Right ventricle myocardium inferior (tissue), 1 donor: ENCODE data around the gene BMP7. TPM values are rescaled to one million over a fixed set of nuclear protein-coding genes. Genes with fewer than 3 reads are reported as not detected.
"Not testable (repeated sequence)": the region's sequence is repeated elsewhere in the genome, so short reads cannot be mapped to it uniquely, and the experiment has no call there.

Source experiments
- ATAC-seq: fragments of 200-7000 bp; cut with Tn5 transposase; one replicate; pipeline ENCODE4 v1.9.1; 2020; ENCODE audit warnings: mild to moderate bottlenecking, moderate library complexity
- DNase-seq: peaks from one replicate; pipeline ENCODE4 v3.0.0; 2021; ENCODE audit errors: missing footprints
- intact Hi-C: fragments of 100-400 bp; cut with DNase I; formaldehyde crosslinking; loops from one replicate; pipeline ENCODE4 v1.11.0; 2022
- total RNA-seq: library from RNA; stranded (reverse); fragmentation: NEBNext Ultra II Directional; extraction: Animal tissue kit (Norgen Biotek cat#: 25700); gene quantifications from one replicate; pipeline ENCODE4 v1.2.1, GENCODE V29; 2021
- donor health status: DM: no; HTN: yes; CAD: no; lungs with severe emphysema.

BMP7 gene
- total RNA-seq, 1 donor from 2014 or later, result 27.2 TPM

DNA sequence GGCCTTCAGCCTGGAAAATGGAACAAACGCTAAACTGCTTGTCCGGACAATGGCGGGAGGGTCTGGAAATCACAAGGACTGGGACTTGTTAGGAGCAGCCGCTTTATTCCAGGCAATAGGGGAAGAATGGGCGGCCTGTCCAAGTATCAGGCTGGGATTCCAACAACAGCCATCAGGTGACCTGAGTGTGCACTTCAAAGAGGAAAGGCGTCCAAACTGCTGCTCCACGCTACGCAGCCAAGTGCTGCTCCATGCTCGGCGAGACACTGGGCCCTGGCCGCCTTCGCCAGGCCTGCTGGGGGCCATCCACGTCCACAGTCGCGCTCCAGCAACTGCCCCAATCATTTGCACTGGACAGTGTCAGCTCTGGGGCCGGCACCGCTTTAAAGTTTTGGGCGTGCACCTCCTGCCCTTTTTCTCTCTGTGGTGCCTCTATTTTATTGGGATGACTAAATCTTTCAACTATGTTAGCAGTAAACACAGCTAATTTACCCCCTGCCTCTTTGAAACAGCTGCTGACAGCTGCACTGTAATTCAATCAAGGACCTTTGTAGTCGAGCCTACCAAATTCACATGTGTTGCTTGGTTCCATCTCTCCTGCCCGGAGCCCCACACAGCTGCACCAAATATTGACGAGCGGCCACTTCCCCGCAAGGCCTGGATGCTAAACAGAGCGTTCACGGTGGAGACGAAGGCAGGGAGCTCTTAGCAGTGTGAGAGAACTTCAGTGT, 98.3 kb downstream of the BMP7 start:
- DNase-seq (no peak), ATAC-seq (peak; percentile 82)
- intact Hi-C loops, result no loop called here

DNA sequence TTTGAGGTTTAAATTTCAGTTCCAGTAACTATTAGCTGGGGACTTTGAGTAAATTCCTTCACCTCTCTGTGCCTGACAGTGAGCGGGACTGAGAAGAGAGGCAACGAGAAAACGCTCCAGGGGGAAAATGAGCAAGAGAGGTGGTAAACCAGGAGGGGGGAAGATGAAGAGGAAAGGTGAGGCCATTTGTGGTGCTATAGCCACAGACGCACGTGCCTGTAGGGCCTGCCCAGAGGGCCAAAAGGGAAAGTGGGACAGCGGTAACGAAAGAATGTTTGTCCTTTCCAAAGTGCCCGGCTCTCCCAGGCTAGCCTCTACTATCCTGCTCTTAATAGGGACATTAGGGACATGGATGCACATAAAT, 99.2 kb downstream of the BMP7 start:
- ATAC-seq (no peak), DNase-seq (no peak)
- intact Hi-C loops, result no loop called here

DNA sequence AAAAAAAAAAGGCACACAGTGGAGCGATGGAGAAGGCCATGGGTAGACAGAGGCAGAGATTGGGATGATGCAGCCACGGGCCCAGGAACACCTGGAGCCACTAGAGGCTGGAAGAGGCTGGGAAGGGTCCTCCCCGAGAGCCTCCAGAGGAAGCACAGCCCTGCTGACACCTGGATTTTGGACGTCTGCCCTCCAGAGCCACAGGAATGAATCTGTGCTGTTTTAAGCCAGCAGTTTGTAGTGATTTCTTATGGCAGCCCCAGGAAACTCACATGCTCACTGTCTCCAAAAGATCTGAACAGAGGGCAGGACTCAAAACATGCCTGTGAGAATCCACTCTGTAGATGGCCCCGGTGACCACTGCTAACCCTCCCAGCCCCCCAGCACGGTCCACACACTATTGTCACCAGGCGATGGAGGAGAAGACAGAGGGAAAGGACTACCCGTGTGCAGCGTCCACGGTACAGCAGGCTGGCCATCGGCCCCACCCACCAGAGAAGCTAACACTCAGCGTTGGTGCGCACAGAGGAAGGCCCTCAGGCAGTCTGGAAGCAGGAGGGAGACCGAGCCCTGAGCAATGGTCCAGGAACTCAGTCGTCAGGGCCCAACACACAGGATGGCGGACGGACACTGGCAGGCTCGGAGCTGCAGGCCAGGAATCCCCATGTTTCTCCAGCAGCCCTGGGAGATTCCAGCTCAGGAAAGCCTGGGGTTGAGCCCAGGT, 99.7 kb downstream of the BMP7 start:
- DNase-seq (no peak), ATAC-seq (no peak)
- intact Hi-C loops, result no loop called here

DNA sequence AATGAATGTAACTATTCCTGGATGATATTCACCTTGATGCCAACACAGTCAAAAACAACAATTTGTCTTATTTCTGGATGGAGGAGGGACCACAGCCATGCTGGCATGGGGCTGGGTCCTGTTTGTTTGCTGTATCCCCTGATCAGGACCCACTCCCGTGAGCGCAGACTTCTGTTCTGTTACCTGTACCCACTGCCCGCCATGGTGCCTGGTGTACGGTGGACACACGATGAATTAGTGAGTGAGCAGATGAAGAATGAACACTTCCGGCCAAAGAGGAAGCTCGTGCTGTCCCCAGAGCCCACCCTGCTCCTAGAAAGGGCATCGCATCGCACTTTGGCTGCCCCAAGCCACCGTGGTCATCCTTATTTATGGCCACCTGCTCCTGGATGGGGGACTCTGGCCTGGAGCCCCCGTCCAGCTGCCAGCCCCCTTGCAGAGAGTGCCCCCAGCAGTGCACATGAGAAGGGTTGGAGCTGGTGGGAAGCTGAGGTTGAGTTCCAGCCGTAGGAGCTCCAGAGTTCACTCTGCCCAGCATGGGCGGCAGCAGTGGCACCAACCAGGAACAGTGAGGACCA, 100.9 kb downstream of the BMP7 start:
- no peak for DNase-seq
- intact Hi-C loops, result no loop called here
- no peak for ATAC-seq

DNA sequence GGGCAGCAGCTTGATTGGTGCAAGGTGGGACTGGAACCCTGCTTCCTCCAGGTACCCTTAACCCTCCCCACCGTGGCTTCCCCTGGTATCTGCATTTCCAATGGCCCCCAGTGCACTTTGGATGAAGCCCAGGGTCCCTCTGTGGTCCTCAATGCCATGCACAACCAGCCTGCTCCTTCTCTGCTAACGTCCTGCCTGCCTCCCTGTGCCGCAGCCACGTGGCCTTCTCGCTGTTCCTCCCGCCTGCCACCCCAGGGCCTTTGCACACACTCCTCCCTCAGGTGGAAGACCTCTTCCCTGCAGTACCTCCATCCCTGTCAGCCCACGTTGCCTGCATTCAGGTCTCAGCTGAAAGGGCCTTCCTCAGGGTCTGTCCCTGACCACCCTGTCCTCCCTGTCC, 101.6 kb downstream of the BMP7 start:
- intact Hi-C loops, result loop anchor here (5.0 kb wide), 1 partner anchor 73 kb away; no protein-coding TSS in a partner anchor
- no peak for DNase-seq
- ATAC-seq, result no peak

DNA sequence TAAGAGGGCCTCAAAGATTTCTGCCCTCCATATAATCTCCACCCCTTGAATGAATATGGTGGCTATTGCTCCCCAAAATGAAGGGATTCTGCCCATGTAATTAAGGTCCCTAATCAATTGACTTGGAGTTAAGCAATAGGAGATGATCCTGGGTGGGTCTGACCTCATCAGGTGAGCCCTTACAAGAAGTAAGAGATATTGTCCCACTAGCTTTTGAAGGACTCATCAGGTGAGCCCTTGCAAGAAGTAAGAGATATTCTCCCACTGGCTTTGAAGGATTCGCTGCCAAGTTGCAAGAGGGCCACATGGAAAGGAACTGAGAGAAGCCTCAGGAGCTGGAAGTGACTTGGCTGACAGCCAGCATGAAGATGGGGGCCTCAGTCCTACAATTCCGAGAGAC, 103.4 kb downstream of the BMP7 start:
- intact Hi-C loops, result loop anchor here (2.0 to 5.0 kb wide), 2 partner anchors 71 to 98 kb away; no protein-coding TSS in a partner anchor
- no peak for ATAC-seq
- DNase-seq, result no peak

DNA sequence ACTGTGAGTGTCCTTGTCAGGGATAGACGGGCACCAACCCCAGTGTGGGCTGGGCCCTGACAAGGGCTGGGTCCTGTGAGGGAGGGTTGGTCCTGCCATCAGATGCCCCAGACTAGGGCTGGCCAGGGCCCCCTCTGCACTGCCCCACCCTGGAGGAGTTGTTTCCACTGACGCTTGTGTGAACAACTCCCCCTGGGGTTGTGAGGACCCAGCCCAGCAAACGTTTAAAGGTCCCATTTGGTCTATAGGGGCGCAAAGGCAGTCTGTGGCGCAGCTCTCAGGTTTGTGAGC, 104.1 kb downstream of the BMP7 start:
- ATAC-seq (peak; percentile 83), DNase-seq (no peak)
- intact Hi-C loops, result loop anchor here (2.0 to 5.0 kb wide), 2 partner anchors 70 to 98 kb away; no protein-coding TSS in a partner anchor

DNA sequence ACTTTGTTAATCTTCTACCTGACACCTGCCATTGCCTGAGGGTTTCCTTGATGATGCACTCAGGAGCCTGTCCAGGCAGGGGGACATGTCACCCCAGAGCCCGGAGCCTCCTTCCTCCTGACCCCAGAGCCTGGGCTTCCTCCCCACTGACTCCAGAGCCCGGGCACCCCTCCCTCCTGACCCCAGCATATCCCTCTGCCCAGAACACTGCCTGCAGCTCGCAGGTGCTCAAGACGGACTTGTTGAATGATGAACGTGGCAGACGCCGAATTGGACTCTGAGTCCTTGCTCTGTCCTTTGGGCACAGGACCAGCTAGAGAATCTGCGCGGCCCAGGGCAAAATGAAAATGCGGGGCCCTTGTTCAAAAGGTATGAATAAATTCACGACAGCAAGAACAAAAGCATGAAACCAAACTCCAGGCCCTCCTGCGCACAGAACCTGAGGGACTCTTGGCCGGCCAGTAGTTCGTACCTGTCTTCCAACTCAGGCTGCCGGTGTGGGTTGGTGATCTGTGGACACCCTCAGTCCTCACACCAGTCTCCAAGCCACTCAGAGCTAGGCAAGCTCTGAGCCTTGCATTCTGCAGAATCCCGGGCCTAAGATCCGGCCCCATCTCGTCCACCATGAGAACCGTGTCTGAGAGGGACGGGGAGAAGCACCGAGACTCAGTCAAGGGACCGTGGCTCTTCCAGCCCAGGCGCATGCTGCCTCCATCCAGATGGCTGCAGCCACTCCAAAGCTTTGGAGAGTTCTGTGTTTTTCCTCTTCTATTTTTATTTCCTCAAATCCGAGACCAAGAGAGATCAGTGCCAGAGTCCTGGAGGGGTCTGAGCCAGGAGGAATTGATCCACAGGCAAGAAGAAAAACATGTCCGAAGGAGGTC, 104.7 kb downstream of the BMP7 start:
- ATAC-seq (peak; percentile 51), DNase-seq (no peak)
- intact Hi-C loops, result loop anchor here (2.0 to 5.0 kb wide), 2 partner anchors 69 to 99 kb away; no protein-coding TSS in a partner anchor

DNA sequence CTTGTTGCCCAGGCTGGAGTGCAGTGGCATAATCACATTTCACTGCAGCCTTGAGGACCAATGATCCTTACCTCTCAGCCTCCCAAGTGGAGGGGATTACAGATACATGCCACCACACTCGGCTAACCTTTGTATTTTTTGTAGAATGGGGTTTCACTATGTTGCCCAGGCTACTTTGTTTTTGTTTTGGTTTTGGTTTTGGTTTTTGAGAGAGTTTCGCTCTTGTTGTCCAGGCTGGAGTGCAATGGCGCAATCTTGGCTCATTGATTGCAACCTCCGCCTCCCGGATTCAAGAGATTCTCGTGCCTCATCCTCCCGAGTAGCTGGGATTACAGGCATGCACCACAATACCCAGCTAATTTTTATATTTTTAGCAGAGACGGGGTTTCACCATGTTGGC, 105.5 kb downstream of the BMP7 start:
- ATAC-seq (no peak), DNase-seq (no peak)
- intact Hi-C loops, result loop anchor here (5.0 kb wide), 1 partner anchor 69 kb away; no protein-coding TSS in a partner anchor

DNA sequence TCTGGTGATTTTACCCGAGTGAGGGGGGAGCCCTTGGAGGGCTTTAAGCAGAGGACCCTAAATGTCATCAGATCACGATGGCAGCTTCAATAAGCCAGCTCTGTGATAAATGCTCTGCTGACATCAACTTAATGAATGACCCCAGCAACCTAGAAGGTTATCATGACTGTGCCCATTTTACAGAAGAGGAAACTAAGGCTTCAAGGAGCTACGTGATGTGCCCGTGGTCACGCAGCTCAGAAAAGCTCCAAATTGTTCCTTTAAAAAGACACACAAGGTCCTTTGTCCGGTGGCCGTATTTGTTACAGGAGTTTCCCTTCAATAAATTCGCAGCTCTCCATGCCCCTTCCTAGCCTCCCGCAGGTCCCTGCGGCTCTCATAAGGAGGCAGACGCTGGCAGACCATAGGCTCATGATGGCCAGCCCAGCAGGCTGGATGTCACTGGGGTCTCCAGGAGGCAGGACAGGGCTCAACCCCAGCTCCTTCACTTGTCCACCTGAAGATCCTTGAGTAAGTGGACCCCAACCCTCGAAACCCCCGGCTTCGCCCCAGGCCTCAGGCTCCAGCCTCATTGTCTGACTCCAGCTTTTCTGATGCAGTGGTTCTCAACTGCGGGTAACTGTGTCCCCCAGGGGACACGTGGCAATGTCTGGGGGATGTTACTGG, 106.4 kb downstream of the BMP7 start:
- intact Hi-C loops, result loop anchor here (5.0 kb wide), 1 partner anchor 68 kb away; no protein-coding TSS in a partner anchor
- no peak for ATAC-seq

DNA sequence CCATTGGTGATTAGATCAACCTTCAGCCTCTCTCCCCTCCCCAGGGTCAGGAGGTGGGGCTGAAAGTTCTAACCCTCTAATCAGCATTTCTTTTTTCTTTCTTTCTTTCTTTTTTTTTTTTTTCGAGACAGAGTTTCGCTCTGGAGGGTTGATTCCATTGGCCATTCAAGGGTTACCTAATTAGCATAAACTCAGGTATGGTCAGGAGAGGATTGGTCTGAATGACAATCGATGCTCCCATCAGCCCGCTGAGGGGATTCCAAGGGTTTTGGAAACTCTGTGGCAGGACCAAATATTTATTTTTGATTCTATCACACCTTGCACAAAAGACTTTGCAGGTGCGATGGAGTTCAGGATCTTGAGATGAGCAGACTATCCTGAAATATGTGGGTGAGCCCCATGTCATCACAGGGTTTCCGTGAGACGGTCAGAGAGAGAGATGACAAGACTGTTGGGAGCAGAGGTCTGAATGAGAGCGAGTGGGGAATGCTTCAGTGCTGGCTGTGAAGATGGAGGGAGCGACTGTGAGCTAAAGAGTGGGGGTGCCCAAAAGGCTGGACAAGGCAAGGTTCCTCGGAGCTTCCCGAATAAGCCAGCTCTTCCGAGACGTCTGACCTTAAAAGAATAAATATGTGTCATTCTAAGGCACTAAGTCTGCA, 107.1 kb downstream of the BMP7 start:
- DNase-seq (no peak), ATAC-seq (no peak)
- intact Hi-C loops, result no loop called here

More for the DNA sequence above, 106.4 kb downstream of the BMP7 start:
- DNase-seq, result no peak

DNA sequence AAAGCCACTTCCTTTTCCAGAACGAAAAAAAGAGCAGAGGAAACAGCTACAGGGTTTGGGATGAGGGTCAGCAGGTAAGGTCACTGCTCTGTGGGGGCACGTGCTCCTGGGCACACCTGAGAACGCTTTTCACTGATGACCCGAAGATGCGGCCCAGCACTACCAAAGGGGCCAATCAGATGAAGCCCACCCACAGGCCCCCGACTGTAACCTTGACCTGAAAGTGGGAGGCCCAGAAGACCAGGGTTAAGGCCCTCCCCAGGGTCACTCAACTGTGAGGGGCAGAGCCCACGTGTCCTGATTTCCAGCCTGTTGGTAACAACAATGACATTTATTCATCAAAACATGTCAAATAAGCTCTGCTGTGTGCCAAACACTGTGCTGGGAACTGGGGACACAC, 108.0 kb downstream of the BMP7 start:
- ATAC-seq (no peak), DNase-seq (no peak)
- intact Hi-C loops, result no loop called here

DNA sequence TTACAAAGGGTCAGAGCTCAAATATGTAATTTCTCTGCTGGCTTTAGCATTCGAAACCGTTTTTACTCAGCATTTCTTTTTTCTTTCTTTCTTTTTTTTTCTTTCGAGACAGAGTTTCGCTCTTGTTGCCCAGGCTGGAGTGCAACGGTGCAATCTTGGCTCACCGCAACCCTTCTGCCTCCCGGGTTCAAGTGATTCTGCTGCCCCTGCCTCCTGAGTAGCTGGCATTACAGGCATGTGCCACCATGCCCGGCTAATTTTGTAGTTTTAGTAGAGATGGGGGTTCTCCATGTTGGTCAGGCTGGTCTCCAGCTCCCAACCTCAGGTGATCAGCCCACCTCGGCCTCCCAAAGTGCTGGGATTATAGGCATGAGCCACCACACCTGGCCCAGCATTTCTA, 108.7 kb downstream of the BMP7 start:
- DNase-seq, intact Hi-C loops: not testable (repeated sequence)

DNA sequence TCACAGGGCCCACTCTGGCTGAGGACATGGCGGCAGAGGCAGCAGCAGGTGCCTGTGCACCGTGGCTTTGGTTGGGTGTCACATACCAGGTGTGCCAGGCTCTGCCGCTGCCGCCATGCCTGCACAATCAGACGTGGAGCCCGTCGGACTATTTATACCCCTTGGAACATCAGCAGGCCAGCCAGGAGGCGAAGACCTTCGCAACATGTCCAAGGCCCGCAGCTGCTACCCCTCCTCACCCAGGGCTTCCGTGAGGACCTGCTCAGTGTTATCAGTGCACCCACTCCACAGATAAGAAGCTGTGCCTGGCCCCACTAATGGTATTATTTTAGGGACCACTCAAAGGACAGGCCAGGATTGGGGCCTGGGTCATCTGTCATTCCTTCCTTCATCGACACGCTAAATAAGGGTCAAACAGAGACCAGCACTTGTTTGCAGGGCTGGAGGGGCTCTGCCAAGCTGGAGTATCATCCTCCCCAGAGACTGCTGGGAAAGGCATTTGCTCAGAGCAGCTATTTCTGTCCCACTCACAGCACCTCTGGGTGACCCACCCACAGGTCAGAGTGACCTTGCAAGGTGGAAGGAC, 109.2 kb downstream of the BMP7 start:
- intact Hi-C loops, result no loop called here
- ATAC-seq (peak; percentile 87), DNase-seq (peak; percentile 83)

More for the DNA sequence above, 108.7 kb downstream of the BMP7 start:
- ATAC-seq, result not testable (repeated sequence)

DNA sequence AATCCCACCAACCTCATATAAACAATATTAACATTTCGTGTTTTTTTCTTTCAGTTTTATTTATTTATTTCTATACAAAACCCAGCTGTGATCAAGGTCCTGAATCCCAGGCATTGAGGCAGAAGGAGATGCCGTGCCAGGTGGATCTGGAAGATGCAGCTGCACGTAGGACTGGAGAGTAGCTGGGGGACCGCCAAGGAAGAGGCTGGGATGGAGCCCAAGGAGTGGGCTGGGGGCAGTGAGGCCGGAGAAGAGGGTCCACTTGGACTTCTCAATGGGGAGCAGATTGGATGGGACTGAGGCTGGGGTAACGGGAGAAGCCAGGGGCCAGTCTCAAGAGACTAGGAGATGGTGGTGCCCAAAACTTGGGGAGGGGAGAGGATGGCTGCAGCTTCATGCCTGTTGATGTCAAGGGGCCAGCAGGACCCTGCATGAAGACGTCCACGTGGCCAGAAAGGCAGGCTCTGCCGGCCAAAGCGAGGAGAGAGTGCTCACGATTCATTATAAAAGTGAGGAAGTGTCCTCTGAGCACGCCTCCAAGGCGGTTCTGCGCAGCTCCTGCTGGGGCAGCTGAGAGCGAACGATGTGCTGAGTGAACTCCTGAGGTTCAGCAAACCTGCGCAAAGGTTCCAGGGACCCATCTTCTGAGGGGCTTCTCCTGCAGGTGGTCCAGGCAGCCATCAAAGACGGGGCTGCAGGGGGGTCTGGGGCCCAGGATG, 110.3 kb downstream of the BMP7 start:
- no peak for DNase-seq
- intact Hi-C loops, result no loop called here
- no peak for ATAC-seq

DNA sequence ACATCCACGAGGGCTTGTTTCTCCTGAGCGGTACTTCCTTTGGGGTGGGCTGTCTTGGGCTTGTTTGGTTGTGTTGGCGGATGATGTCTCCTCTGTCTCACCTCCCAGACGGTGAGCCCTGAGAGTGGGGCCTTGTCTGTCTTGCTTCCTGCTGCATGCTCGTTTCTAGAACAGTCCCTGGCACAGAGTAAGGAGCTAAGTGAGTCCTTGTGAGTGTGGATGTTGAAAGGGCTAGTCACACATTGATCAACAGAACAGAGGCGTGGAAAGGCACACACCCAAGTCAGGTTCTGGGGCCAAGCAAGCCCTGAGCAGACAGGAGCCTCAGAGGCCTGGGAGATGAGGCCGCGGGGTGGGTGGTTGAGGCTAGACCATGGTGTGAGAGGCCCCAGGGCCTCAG, 111.0 kb downstream of the BMP7 start:
- no peak for DNase-seq
- no peak for ATAC-seq
- intact Hi-C loops, result no loop called here
